ENCODE data around the gene TP53.
"Not testable (repeated sequence)": the region's sequence is repeated elsewhere in the genome, so short reads cannot be mapped to it uniquely, and the experiment has no call there.

TP53 gene

DNA sequence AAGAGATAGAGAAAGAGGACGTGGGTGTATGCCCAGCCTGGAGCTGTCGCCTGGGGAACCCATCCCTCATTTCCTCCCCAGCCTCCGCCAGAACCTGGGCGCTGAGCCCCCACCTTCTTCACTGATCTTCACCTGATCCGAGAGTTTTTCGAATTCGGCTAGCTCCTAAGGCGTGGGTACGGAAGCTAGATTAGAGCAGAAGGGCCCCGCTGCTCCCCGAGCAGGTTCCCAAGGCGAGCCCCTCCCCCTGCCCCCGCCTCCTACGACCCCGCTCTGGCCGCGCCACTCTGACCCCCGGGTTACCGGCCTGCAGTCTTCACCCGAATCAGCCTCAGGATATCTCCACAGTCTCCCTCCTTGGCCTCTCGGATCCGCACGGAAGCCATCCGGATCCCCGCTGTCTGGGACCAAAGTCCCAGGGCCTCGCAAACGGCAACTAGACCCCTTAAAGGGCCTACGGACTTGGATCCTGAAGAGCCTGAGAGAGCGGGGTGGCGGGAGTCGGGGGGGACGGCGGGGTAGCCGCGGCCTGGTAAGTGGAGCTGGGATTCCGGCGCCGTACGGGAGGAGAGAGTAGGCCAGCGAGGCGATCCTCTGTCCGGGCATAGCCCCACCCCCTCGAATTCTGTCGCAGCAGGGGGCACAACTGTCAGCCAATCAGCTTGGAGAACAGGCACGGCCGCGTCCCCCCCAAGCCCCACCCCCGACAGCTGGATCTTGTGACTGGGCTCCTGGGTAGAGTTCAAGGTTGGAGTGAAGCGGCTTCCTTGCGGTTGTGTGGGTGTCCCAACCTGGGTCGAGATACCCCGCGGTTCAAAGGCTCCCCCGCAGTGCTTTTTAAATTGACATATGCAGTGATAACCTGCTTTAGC lies 59.8 kb downstream of the TP53 start, which contains the start of gene SAT2:
Gene SAT2, minus strand, starts transcription at position 572 of the 872 bp plus-strand sequence. Its CDS starts 186 bp downstream, at position 386.
- H3K27ac ChIP-seq: no peak within 1 kb of the TSS
- H3K4me1 ChIP-seq (ENCODE audit: low read depth, poor library complexity, severe bottlenecking): peaks cover 3% of the 10 kb centered on the region
- H2AFZ ChIP-seq (ENCODE audit: low read depth): no peak within 1 kb of the TSS

DNA sequence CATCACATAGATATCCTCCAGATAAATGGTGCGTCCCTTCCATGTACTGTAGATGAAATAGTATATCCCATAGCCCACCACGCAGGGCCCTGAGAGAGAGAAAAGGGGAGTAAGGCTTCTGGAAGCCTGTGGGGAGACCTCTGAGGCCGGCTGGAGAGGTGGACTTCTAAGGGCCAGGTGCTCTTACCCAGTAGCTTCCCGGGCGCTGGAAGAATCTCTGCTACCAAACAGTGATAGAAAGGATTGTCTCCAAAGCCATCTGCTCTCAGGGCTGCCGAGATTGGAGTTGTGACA lies 60.4 kb downstream of the TP53 start:
- Histone ChIP-seq H3K9ac (no peak overlapping the region), H3K4me1 (ENCODE audit: low read depth, poor library complexity, severe bottlenecking) (no peaks in the 10 kb centered on the region), H4K20me1 (ENCODE audit: insufficient read depth) (no peaks in the 10 kb centered on the region), H3K36me3 (ENCODE audit: insufficient read depth) (no peaks in the 10 kb centered on the region), H3K27ac (no peak overlapping the region), H3K79me2 (ENCODE audit: insufficient read depth, low read depth) (no peaks in the 10 kb centered on the region), H3K4me2 (no peak overlapping the region), H2AFZ (ENCODE audit: low read depth) (no peak overlapping the region), H3K27me3 (ENCODE audit: insufficient read depth, low read depth) (no peaks in the 10 kb centered on the region), H3K4me3 (IDR thresholded peaks at IDR 0.05; ENCODE audit: insufficient read depth, low read depth, low read length) (no peak overlapping the region)
- TF ChIP-seq, protein P1, sequence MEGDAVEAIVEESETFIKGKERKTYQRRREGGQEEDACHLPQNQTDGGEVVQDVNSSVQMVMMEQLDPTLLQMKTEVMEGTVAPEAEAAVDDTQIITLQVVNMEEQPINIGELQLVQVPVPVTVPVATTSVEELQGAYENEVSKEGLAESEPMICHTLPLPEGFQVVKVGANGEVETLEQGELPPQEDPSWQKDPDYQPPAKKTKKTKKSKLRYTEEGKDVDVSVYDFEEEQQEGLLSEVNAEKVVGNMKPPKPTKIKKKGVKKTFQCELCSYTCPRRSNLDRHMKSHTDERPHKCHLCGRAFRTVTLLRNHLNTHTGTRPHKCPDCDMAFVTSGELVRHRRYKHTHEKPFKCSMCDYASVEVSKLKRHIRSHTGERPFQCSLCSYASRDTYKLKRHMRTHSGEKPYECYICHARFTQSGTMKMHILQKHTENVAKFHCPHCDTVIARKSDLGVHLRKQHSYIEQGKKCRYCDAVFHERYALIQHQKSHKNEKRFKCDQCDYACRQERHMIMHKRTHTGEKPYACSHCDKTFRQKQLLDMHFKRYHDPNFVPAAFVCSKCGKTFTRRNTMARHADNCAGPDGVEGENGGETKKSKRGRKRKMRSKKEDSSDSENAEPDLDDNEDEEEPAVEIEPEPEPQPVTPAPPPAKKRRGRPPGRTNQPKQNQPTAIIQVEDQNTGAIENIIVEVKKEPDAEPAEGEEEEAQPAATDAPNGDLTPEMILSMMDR (conservative IDR thresholded peaks at IDR 0.05; ENCODE audit: low read depth, low read length): no peak

More for the DNA sequence above, 59.8 kb downstream of the TP53 start, which contains the start of gene SAT2:
- Histone ChIP-seq H3K36me3 (ENCODE audit: insufficient read depth) (no peaks in the 10 kb centered on the region), H3K9ac (no peak within 1 kb of the TSS), H3K4me3 (IDR thresholded peaks at IDR 0.05; ENCODE audit: insufficient read depth, low read depth, low read length) (no peak within 1 kb of the TSS), H3K27me3 (ENCODE audit: insufficient read depth, low read depth) (no peaks in the 10 kb centered on the region), H3K79me2 (ENCODE audit: insufficient read depth, low read depth) (no peaks in the 10 kb centered on the region), H3K4me2 (no peak within 1 kb of the TSS), H4K20me1 (ENCODE audit: insufficient read depth) (no peaks in the 10 kb centered on the region)
- TF ChIP-seq, protein P1 (conservative IDR thresholded peaks at IDR 0.05; ENCODE audit: low read depth, low read length): no peak

DNA sequence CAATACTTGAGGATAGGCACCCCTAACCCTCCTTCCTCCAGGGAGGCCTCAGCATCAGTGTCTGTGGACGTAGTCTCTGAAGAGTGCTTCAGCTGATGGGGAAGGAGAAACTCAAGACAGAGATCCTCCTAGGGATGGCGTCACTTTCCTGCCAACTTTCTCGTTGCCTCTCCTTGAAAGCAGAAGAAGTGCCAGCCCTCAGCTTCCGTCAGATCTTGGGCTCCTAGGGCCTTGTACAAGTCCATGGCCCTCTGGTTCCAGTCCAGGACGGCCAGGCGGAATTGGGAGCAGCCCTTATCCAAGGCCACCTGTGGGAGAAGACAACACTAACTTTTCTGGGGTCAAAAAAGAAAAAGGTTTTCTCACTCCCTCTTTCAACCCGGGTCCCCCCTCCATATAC lies 61.0 kb downstream of the TP53 start:
- H3K36me3 ChIP-seq (ENCODE audit: insufficient read depth): no peaks in the 10 kb centered on the region
- H3K4me1 ChIP-seq (ENCODE audit: low read depth, poor library complexity, severe bottlenecking): no peaks in the 10 kb centered on the region
- no peak overlapping the region for H3K4me2 ChIP-seq
- H3K4me3 ChIP-seq (IDR thresholded peaks at IDR 0.05; ENCODE audit: insufficient read depth, low read depth, low read length): no peak overlapping the region
- no peaks in the 10 kb centered on the region for H4K20me1 ChIP-seq (ENCODE audit: insufficient read depth)
- TF ChIP-seq, protein P1 (conservative IDR thresholded peaks at IDR 0.05; ENCODE audit: low read depth, low read length): no peak
- no peak overlapping the region for H2AFZ ChIP-seq (ENCODE audit: low read depth)
- H3K79me2 ChIP-seq (ENCODE audit: insufficient read depth, low read depth): no peaks in the 10 kb centered on the region
- H3K27me3 ChIP-seq (ENCODE audit: insufficient read depth, low read depth): no peaks in the 10 kb centered on the region
- H3K27ac ChIP-seq: no peak overlapping the region
- H3K9ac ChIP-seq: no peak overlapping the region

DNA sequence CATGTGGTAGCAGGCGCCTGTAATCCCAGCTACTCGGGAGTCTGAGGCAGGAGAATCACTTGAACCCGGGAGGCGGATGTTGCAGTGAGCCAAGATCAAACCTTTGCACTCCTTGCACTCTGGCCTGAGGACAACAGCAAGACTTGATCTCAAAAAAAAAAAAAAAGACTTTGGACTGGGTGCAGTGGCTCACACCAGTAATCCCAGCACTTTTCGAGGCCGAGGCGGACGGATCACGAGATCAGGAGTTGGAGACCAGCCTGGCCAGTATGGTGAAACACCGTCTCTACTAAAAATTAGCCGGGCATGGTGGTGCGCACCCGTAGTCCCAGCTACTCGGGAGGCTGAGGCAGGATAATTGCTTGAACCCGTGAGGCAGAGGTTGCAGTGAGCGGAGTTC lies 61.5 kb downstream of the TP53 start:
- H3K4me2 ChIP-seq; H3K4me3 ChIP-seq (IDR thresholded peaks at IDR 0.05; ENCODE audit: insufficient read depth, low read depth, low read length); H3K4me1 ChIP-seq (ENCODE audit: low read depth, poor library complexity, severe bottlenecking); H3K27ac ChIP-seq; H3K9ac ChIP-seq; H3K27me3 ChIP-seq (ENCODE audit: insufficient read depth, low read depth); H3K36me3 ChIP-seq (ENCODE audit: insufficient read depth); H3K79me2 ChIP-seq (ENCODE audit: insufficient read depth, low read depth); H4K20me1 ChIP-seq (ENCODE audit: insufficient read depth); H2AFZ ChIP-seq (ENCODE audit: low read depth): not testable (repeated sequence)

DNA sequence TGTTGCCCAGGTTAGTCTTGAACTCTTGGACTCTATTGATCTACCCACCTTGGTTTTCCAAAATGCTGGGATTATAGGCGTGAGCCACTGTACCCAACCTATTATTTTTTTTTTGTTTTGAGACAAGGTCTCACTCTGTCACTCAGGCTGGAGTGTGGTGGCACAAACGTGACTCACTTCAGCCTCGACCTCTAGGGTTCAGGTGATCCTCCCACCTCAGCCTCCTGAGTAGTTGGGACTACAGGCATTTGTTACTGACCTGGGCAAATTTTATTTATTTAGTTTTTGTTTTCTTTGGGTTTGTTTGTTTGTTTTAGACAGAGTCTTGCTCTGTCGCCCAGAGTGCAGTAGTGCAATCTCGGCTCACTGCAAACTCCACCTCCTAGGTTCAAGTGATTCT lies 63.6 kb downstream of the TP53 start:
- Histone ChIP-seq H3K79me2 (ENCODE audit: insufficient read depth, low read depth) (no peaks in the 10 kb centered on the region), H3K4me3 (IDR thresholded peaks at IDR 0.05; ENCODE audit: insufficient read depth, low read depth, low read length) (no peak overlapping the region), H3K4me1 (ENCODE audit: low read depth, poor library complexity, severe bottlenecking) (no peaks in the 10 kb centered on the region), H3K27ac (no peak overlapping the region), H3K4me2 (no peak overlapping the region), H3K27me3 (ENCODE audit: insufficient read depth, low read depth) (no peaks in the 10 kb centered on the region), H3K36me3 (ENCODE audit: insufficient read depth) (no peaks in the 10 kb centered on the region), H4K20me1 (ENCODE audit: insufficient read depth) (no peaks in the 10 kb centered on the region), H3K9ac (no peak overlapping the region), H2AFZ (ENCODE audit: low read depth) (no peak overlapping the region)
- TF ChIP-seq, protein P1 (conservative IDR thresholded peaks at IDR 0.05; ENCODE audit: low read depth, low read length): no peak
